CD4-positive, alpha-beta T cell treated with Interferon gamma for 1 hour (primary cell): ENCODE data around the gene ADAP1.
"Not testable (repeated sequence)": the region's sequence is repeated elsewhere in the genome, so short reads cannot be mapped to it uniquely, and the experiment has no call there.

Source experiments
- DNase-seq: peaks from one replicate; pipeline ENCODE4 v3.0.0-alpha.2; 2020

The ADAP1 gene

GRCh38 chr7:954330-955238 is at the start of gene ADAP1:
ADAP1 (minus strand) TSS chr7:954680; CDS start chr7:954477, 203 bp downstream.
- peak; percentile 70 for DNase-seq

GRCh38 chr7:1002445-1002844 is 48.0 kb upstream of the ADAP1 start:
- DNase-seq, result not testable (repeated sequence)

GRCh38 chr7:1002026-1002425 is 47.5 kb upstream of the ADAP1 start:
- DNase-seq, result not testable (repeated sequence)

GRCh38 chr7:1001069-1001770 is 46.7 kb upstream of the ADAP1 start:
- DNase-seq, result not testable (repeated sequence)

- DNase-seq, result no peak
These were observed 45.8 kb upstream of the ADAP1 start for GRCh38 chr7:999941-1000935.

GRCh38 chr7:999149-999879 is 44.8 kb upstream of the ADAP1 start:
- no peak for DNase-seq

- DNase-seq, result no peak
These were observed 43.2 kb upstream of the ADAP1 start for GRCh38 chr7:997404-998395.

GRCh38 chr7:996079-996872 is 41.8 kb upstream of the ADAP1 start:
- no peak for DNase-seq

- no peak for DNase-seq
These were observed 41.1 kb upstream of the ADAP1 start for GRCh38 chr7:995571-995970.

- DNase-seq, result no peak
These were observed 40.3 kb upstream of the ADAP1 start for GRCh38 chr7:994592-995308.

GRCh38 chr7:992709-993607 is 38.5 kb upstream of the ADAP1 start:
- DNase-seq, result peak; percentile 94

- DNase-seq, result no peak
These were observed 37.5 kb upstream of the ADAP1 start for GRCh38 chr7:991729-992656.

GRCh38 chr7:990933-991728 is 36.7 kb upstream of the ADAP1 start:
- DNase-seq, result no peak

- DNase-seq, result no peak
These were observed 36.0 kb upstream of the ADAP1 start for GRCh38 chr7:990352-990932.

GRCh38 chr7:988963-989529 is 34.6 kb upstream of the ADAP1 start:
- DNase-seq, result no peak
